ENCODE measurements around the gene GABRD.

DNA sequence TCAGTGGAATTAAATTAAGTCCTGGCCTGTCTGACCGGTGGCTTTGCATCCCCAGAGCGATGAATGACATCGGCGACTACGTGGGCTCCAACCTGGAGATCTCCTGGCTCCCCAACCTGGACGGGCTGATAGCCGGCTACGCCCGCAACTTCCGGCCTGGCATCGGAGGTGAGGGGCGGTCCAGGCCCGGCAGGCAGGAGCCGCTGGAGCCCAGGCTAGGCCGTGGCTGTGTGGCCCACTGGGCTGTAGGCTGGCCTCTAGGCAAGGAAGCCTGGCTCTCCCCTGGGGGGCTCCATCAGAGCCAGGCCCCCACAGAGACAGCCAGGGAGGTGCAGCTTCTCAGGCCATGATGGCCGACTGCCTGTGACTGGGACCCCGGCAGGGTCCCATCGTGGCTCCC lies 5.7 kb downstream of the GABRD start:
- TF ChIP-seq, protein P1, sequence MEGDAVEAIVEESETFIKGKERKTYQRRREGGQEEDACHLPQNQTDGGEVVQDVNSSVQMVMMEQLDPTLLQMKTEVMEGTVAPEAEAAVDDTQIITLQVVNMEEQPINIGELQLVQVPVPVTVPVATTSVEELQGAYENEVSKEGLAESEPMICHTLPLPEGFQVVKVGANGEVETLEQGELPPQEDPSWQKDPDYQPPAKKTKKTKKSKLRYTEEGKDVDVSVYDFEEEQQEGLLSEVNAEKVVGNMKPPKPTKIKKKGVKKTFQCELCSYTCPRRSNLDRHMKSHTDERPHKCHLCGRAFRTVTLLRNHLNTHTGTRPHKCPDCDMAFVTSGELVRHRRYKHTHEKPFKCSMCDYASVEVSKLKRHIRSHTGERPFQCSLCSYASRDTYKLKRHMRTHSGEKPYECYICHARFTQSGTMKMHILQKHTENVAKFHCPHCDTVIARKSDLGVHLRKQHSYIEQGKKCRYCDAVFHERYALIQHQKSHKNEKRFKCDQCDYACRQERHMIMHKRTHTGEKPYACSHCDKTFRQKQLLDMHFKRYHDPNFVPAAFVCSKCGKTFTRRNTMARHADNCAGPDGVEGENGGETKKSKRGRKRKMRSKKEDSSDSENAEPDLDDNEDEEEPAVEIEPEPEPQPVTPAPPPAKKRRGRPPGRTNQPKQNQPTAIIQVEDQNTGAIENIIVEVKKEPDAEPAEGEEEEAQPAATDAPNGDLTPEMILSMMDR (IDR thresholded peaks at IDR 0.05) = no peak
- TF ChIP-seq POLR2A (IDR thresholded peaks at IDR 0.05) = no peak

Measured in body of pancreas (tissue), 4 donors.